Uterus (tissue), 2 donors: ENCODE data around the gene CAMTA1.

ENCODE experiments used
- CTCF ChIP-seq, 4 experiments: fragments of 200-600 bp in 2 of 4; fragments of 450-650 bp in 2 of 4; sonication (generic) in 2 of 4; IDR thresholded peaks; one replicate each; pipeline ENCODE4 v1.5.1; 2016 to 2019; ENCODE audit warnings: antibody characterized with exemption in 4 of 4, mild to moderate bottlenecking in 2 of 4, moderate library complexity in 1 of 4
- POLR2A ChIP-seq, 2 donors: fragments of 450-650 bp; IDR thresholded peaks; one replicate each; pipeline ENCODE4 v1.6.1; 2016; ENCODE audit warnings: antibody characterized with exemption in 2 of 2, mild to moderate bottlenecking in 1 of 2, moderate library complexity in 1 of 2

GRCh38 chr1:7299994-7300393 lies 514.7 kb downstream of the CAMTA1 start:
- TF ChIP-seq CTCF (IDR thresholded peaks at IDR 0.05) (no peak), POLR2A (IDR thresholded peaks at IDR 0.05) (no peak)
